ENCODE data around the gene PPP1R14B.

PPP1R14B gene

GRCh38 chr11:64229744-64230170 lies 17.0 kb downstream of the PPP1R14B start:
- DNase-seq: no peak

GRCh38 chr11:64229090-64229743 lies 17.5 kb downstream of the PPP1R14B start:
- no peak for DNase-seq

GRCh38 chr11:64227405-64227956 lies 19.3 kb downstream of the PPP1R14B start:
- DNase-seq: no peak

GRCh38 chr11:64226507-64227051 lies 20.2 kb downstream of the PPP1R14B start:
- DNase-seq: peak; percentile 82

GRCh38 chr11:64225608-64226506 lies 20.9 kb downstream of the PPP1R14B start, which contains the start of the genes NUDT22 and TRPT1:
NUDT22 (plus strand) TSS chr11:64226274; CDS start chr11:64226653, 379 bp downstream.
TRPT1 (minus strand) TSS chr11:64226186; CDS start chr11:64225860, 326 bp downstream.
- peak; percentile 81 for DNase-seq

GRCh38 chr11:64224891-64225607 lies 21.7 kb downstream of the PPP1R14B start:
- no peak for DNase-seq

- DNase-seq: no peak
These were observed 22.4 kb downstream of the PPP1R14B start for GRCh38 chr11:64224151-64224890.

- no peak for DNase-seq
These were observed 23.6 kb downstream of the PPP1R14B start for GRCh38 chr11:64223001-64223651.

- no peak for DNase-seq
These were observed 24.1 kb downstream of the PPP1R14B start for GRCh38 chr11:64222651-64223000.

- DNase-seq: no peak
These were observed 25.9 kb downstream of the PPP1R14B start for GRCh38 chr11:64220798-64221197.

GRCh38 chr11:64220271-64220670 lies 26.5 kb downstream of the PPP1R14B start:
- no peak for DNase-seq

- DNase-seq: no peak
These were observed 27.0 kb downstream of the PPP1R14B start for GRCh38 chr11:64219755-64220154.

GRCh38 chr11:64219354-64219684 lies 27.4 kb downstream of the PPP1R14B start:
- DNase-seq: no peak

GRCh38 chr11:64218628-64219353 lies 28.0 kb downstream of the PPP1R14B start:
- DNase-seq: no peak

- DNase-seq: no peak
These were observed 29.9 kb downstream of the PPP1R14B start for GRCh38 chr11:64216879-64217278.

GRCh38 chr11:64211181-64211872 lies 35.4 kb downstream of the PPP1R14B start:
- DNase-seq: no peak

- no peak for DNase-seq
These were observed 36.3 kb downstream of the PPP1R14B start for GRCh38 chr11:64210301-64211020.

- no peak for DNase-seq
These were observed 37.2 kb downstream of the PPP1R14B start for GRCh38 chr11:64209563-64209843.

GRCh38 chr11:64208796-64209562 lies 37.8 kb downstream of the PPP1R14B start:
- DNase-seq: no peak
